ENCODE measurements around the gene AMPD1. TPM values are rescaled to one million over a fixed set of nuclear protein-coding genes. Genes with fewer than 3 reads are reported as not detected.
A peak's percentile ranks its signal among the peaks of the same experiment; 100 is the strongest.

Gene AMPD1
- total RNA-seq, 1 donor, result not detected

DNA sequence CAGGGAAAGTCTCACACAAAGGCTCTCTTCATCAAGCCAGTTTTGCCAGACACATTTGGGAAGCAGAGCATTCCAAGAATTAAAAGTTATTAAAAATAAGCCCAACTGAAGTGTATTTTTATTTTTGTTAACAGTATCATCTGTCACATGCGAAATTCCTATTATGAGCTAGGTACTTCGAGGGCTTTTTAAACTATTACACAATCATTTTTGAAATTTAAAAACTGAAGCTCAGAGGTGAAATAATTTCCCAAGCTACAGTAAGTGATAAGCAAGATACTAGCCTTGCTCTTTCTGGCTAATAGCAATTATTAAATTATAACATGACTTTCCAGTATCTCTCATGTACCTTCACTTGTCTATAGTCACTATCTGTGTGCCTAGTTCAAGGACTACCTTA, 33.2 kb upstream of the AMPD1 start:
- no peak overlapping the region for H3K4me3 ChIP-seq (ENCODE audit: low read depth, low read length)
- no peak for TF ChIP-seq CTCF (IDR thresholded peaks at IDR 0.05; ENCODE audit: insufficient read depth, low read length)
- no peak for DNase-seq (ENCODE audit: low read depth)

GRCh38 chr1:114725230-114725629, 29.9 kb upstream of the AMPD1 start:
- TF ChIP-seq CTCF (IDR thresholded peaks at IDR 0.05; ENCODE audit: insufficient read depth, low read length), result no peak
- no peak overlapping the region for H3K4me3 ChIP-seq (ENCODE audit: low read depth, low read length)
- no peak for DNase-seq (ENCODE audit: low read depth)

GRCh38 chr1:114723915-114724314, 28.6 kb upstream of the AMPD1 start:
- no peak overlapping the region for H3K4me3 ChIP-seq (ENCODE audit: low read depth, low read length)
- peak; percentile 16 for DNase-seq (ENCODE audit: low read depth)
- no peak for TF ChIP-seq CTCF (IDR thresholded peaks at IDR 0.05; ENCODE audit: insufficient read depth, low read length)

DNA sequence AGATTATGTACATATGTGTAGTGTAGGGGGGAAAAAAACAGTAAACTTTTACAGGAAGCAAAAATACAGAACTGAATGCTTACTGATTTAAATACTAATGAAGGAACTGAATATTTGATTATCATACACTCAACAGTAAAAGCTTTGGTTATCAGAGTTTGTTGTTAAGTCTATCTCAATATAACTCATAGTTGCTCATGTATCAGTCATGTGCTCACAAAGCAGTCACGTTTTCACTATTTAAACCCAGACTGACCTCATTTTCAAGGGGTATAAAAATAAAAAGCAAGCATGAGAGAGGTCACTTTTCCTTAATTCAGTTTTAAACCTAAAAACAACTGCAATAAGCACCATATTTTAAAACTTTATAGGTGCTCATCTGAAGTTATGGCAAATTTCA, 28.1 kb upstream of the AMPD1 start:
- no peak for DNase-seq (ENCODE audit: low read depth)
- H3K4me3 ChIP-seq (ENCODE audit: low read depth, low read length), result no peak overlapping the region
- no peak for TF ChIP-seq CTCF (IDR thresholded peaks at IDR 0.05; ENCODE audit: insufficient read depth, low read length)

GRCh38 chr1:114720492-114720891, 25.1 kb upstream of the AMPD1 start:
- no peak overlapping the region for H3K4me3 ChIP-seq (ENCODE audit: low read depth, low read length)
- DNase-seq (ENCODE audit: low read depth), result no peak
- no peak for TF ChIP-seq CTCF (IDR thresholded peaks at IDR 0.05; ENCODE audit: insufficient read depth, low read length)

- DNase-seq (ENCODE audit: low read depth), result peak; percentile 11
- no peak for TF ChIP-seq CTCF (IDR thresholded peaks at IDR 0.05; ENCODE audit: insufficient read depth, low read length)
These were observed 24.1 kb upstream of the AMPD1 start for GRCh38 chr1:114719424-114719787.

DNA sequence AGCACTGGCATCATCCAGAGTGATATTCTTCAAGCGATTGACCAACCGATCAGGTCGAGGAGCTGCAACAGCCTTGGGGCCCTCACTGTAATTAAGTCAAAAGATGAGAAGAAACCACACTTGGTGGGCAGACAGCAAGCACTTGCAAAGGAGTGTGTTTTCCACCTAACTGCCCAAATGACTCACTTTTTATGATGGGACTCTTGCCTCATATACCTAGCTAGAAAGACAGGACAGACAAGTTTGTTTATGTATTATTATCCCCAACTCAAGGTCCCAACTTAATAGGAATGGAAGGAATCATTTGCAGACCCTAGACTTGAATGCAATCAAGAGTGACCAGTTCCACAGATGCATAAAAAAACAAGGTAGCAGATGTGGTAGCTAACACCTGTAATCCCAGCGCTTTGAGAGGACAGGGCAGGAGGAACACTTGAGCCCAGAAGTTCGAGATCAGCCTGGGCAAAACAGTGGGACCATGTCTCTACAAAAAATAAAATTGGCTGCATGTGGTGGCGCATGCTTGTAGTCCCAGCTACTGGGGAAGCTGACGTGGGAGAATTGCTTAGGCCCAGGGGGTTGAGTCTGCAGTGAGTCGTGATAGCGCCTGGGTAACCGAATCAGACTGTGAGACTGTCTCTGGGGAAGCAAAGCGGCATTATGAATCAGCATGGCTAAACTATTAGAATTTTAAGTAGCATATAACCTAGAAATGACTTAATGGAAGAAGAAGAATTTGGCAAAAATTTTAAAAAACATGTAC, 23.5 kb upstream of the AMPD1 start:
- TF ChIP-seq CTCF (IDR thresholded peaks at IDR 0.05; ENCODE audit: insufficient read depth, low read length), result no peak
- H3K4me3 ChIP-seq (ENCODE audit: low read depth, low read length), result no peak overlapping the region
- peak; percentile 25 for DNase-seq (ENCODE audit: low read depth)

More at GRCh38 chr1:114719424-114719787, 24.1 kb upstream of the AMPD1 start:
- H3K4me3 ChIP-seq (ENCODE audit: low read depth, low read length), result no peak overlapping the region

All from fibroblast of the aortic adventitia (primary cell).